Suprapubic skin (tissue), 3 donors: ENCODE results near the gene TLR9.

ENCODE experiments used
- CTCF ChIP-seq, 2 donors: fragments of 200-600 bp in 1 of 2; fragments of 450-650 bp in 1 of 2; sonication (generic) in 1 of 2; IDR thresholded peaks; one replicate each; pipeline ENCODE4 v1.5.1; 2016 to 2019; ENCODE audit warnings: antibody characterized with exemption in 2 of 2, mild to moderate bottlenecking in 1 of 2, moderate library complexity in 1 of 2
- POLR2A ChIP-seq, 2 donors: fragments of 450-650 bp; IDR thresholded peaks; one replicate each; pipeline ENCODE4 v1.6.1; 2017; ENCODE audit warnings: antibody characterized with exemption in 2 of 2, mild to moderate bottlenecking in 2 of 2, moderate library complexity in 2 of 2

- TF ChIP-seq CTCF (IDR thresholded peaks at IDR 0.05) (no peak), POLR2A (IDR thresholded peaks at IDR 0.05) (no peak)
Observed at GRCh38 chr3:52259035-52259434, 33.6 kb upstream of the TLR9 start.
